ENCODE data around the gene ANGPTL5.

ANGPTL5 gene

GRCh38 chr11:101907815-101908214, 8.5 kb downstream of the ANGPTL5 start:
- no peak for DNase-seq
- Histone ChIP-seq H2BK12ac (ENCODE audit: low read length in 2 of 2) (no peak overlapping the region), H3K4me3 (ENCODE audit: insufficient read depth in 1 of 2, low read depth in 1 of 2, low read length in 2 of 2) (no peak overlapping the region), H3K36me3 (ENCODE audit: control insufficient read depth in 1 of 2, insufficient read depth in 2 of 2, low read depth in 1 of 2, low read length in 2 of 2) (no peaks in the 10 kb centered on the region), H3K9ac (ENCODE audit: low read length) (peak overlapping the region; percentile 19), H4K8ac (ENCODE audit: low read length) (no peak overlapping the region), H3K23ac (ENCODE audit: low read length in 2 of 2) (no peak overlapping the region), H2BK5ac (ENCODE audit: low read depth, low read length, poor library complexity, severe bottlenecking) (no peak overlapping the region), H3K4ac (ENCODE audit: low read depth in 1 of 2, low read length in 2 of 2) (no peak overlapping the region), H2BK15ac (ENCODE audit: low read depth, poor library complexity, severe bottlenecking) (no peak overlapping the region), H3K4me1 (ENCODE audit: control insufficient read depth, insufficient read depth, low read depth, low read length) (no peaks in the 10 kb centered on the region), H3K27ac (ENCODE audit: low read length, poor library complexity, severe bottlenecking) (no peak overlapping the region), H2AFZ (ENCODE audit: low read depth, low read length) (no peak overlapping the region), H3K9me3 (ENCODE audit: control insufficient read depth, low read length) (no peaks in the 10 kb centered on the region), H4K91ac (ENCODE audit: low read length) (no peak overlapping the region), H2AK5ac (ENCODE audit: low read length, severe bottlenecking) (no peak overlapping the region), H2BK120ac (ENCODE audit: low read depth, low read length) (no peak overlapping the region), H3K27me3 (ENCODE audit: control insufficient read depth in 1 of 2, insufficient read depth in 1 of 2, low read length in 2 of 2) (no peaks in the 10 kb centered on the region), H3K4me2 (ENCODE audit: low read length, poor library complexity, severe bottlenecking) (no peak overlapping the region), H3K79me1 (replicated peaks; ENCODE audit: low read length, poor library complexity, severe bottlenecking) (no peaks in the 10 kb centered on the region), H3K14ac (ENCODE audit: low read length in 2 of 2) (no peak overlapping the region), H3K18ac (ENCODE audit: low read depth in 1 of 2, low read length in 2 of 2) (no peak overlapping the region)
- 100% methylated on average over 1 of the region's 1 CpG for WGBS

- Histone ChIP-seq H4K91ac (ENCODE audit: low read length) (no peak overlapping the region), H3K4me3 (ENCODE audit: insufficient read depth in 1 of 2, low read depth in 1 of 2, low read length in 2 of 2) (no peak overlapping the region), H3K18ac (ENCODE audit: low read depth in 1 of 2, low read length in 2 of 2) (no peak overlapping the region), H3K79me1 (replicated peaks; ENCODE audit: low read length, poor library complexity, severe bottlenecking) (no peaks in the 10 kb centered on the region), H2BK5ac (ENCODE audit: low read depth, low read length, poor library complexity, severe bottlenecking) (no peak overlapping the region), H3K4ac (ENCODE audit: low read depth in 1 of 2, low read length in 2 of 2) (no peak overlapping the region), H3K4me2 (ENCODE audit: low read length, poor library complexity, severe bottlenecking) (no peak overlapping the region), H3K27me3 (ENCODE audit: control insufficient read depth in 1 of 2, insufficient read depth in 1 of 2, low read length in 2 of 2) (no peaks in the 10 kb centered on the region), H3K9ac (ENCODE audit: low read length) (no peak overlapping the region), H2AK5ac (ENCODE audit: low read length, severe bottlenecking) (no peak overlapping the region), H3K23ac (ENCODE audit: low read length in 2 of 2) (no peak overlapping the region), H4K8ac (ENCODE audit: low read length) (no peak overlapping the region), H2BK120ac (ENCODE audit: low read depth, low read length) (no peak overlapping the region), H2AFZ (ENCODE audit: low read depth, low read length) (no peak overlapping the region), H3K36me3 (ENCODE audit: control insufficient read depth in 1 of 2, insufficient read depth in 2 of 2, low read depth in 1 of 2, low read length in 2 of 2) (no peaks in the 10 kb centered on the region), H3K27ac (ENCODE audit: low read length, poor library complexity, severe bottlenecking) (no peak overlapping the region), H3K14ac (ENCODE audit: low read length in 2 of 2) (no peak overlapping the region), H2BK15ac (ENCODE audit: low read depth, poor library complexity, severe bottlenecking) (no peak overlapping the region), H3K9me3 (ENCODE audit: control insufficient read depth, low read length) (no peaks in the 10 kb centered on the region), H3K4me1 (ENCODE audit: control insufficient read depth, insufficient read depth, low read depth, low read length) (no peaks in the 10 kb centered on the region), H2BK12ac (ENCODE audit: low read length in 2 of 2) (no peak overlapping the region)
- WGBS, result 80% methylated on average over 1 of the region's 1 CpG
- DNase-seq, result no peak
Measured at GRCh38 chr11:101894505-101894904, 21.8 kb downstream of the ANGPTL5 start.

GRCh38 chr11:101889767-101890166, 26.6 kb downstream of the ANGPTL5 start:
- Histone ChIP-seq H2BK120ac (ENCODE audit: low read depth, low read length) (no peak overlapping the region), H3K4me1 (ENCODE audit: control insufficient read depth, insufficient read depth, low read depth, low read length) (no peaks in the 10 kb centered on the region), H3K4me3 (ENCODE audit: insufficient read depth in 1 of 2, low read depth in 1 of 2, low read length in 2 of 2) (no peak overlapping the region), H3K14ac (ENCODE audit: low read length in 2 of 2) (peak overlapping the region in 1 of 2 experiments; percentile 59), H2BK5ac (ENCODE audit: low read depth, low read length, poor library complexity, severe bottlenecking) (no peak overlapping the region), H2BK12ac (ENCODE audit: low read length in 2 of 2) (no peak overlapping the region), H4K91ac (ENCODE audit: low read length) (no peak overlapping the region), H3K9ac (ENCODE audit: low read length) (no peak overlapping the region), H3K79me1 (replicated peaks; ENCODE audit: low read length, poor library complexity, severe bottlenecking) (no peaks in the 10 kb centered on the region), H3K27ac (ENCODE audit: low read length, poor library complexity, severe bottlenecking) (no peak overlapping the region), H3K23ac (ENCODE audit: low read length in 2 of 2) (no peak overlapping the region), H3K4ac (ENCODE audit: low read depth in 1 of 2, low read length in 2 of 2) (no peak overlapping the region), H3K36me3 (ENCODE audit: control insufficient read depth in 1 of 2, insufficient read depth in 2 of 2, low read depth in 1 of 2, low read length in 2 of 2) (no peaks in the 10 kb centered on the region), H3K4me2 (ENCODE audit: low read length, poor library complexity, severe bottlenecking) (no peak overlapping the region), H4K8ac (ENCODE audit: low read length) (no peak overlapping the region), H2AFZ (ENCODE audit: low read depth, low read length) (no peak overlapping the region), H3K18ac (ENCODE audit: low read depth in 1 of 2, low read length in 2 of 2) (no peak overlapping the region), H3K27me3 (ENCODE audit: control insufficient read depth in 1 of 2, insufficient read depth in 1 of 2, low read length in 2 of 2) (no peaks in the 10 kb centered on the region), H2AK5ac (ENCODE audit: low read length, severe bottlenecking) (no peak overlapping the region), H2BK15ac (ENCODE audit: low read depth, poor library complexity, severe bottlenecking) (no peak overlapping the region), H3K9me3 (ENCODE audit: control insufficient read depth, low read length) (no peaks in the 10 kb centered on the region)
- no peak for DNase-seq
- 93% methylated on average over 4 of the region's 4 CpGs for WGBS

- Histone ChIP-seq H3K4me2 (ENCODE audit: low read length, poor library complexity, severe bottlenecking) (no peak overlapping the region), H2BK5ac (ENCODE audit: low read depth, low read length, poor library complexity, severe bottlenecking) (no peak overlapping the region), H3K4me3 (ENCODE audit: insufficient read depth in 1 of 2, low read depth in 1 of 2, low read length in 2 of 2) (peak overlapping the region in 1 of 2 experiments; percentile 53), H3K27ac (ENCODE audit: low read length, poor library complexity, severe bottlenecking) (no peak overlapping the region), H2AFZ (ENCODE audit: low read depth, low read length) (no peak overlapping the region), H2AK5ac (ENCODE audit: low read length, severe bottlenecking) (no peak overlapping the region), H3K27me3 (ENCODE audit: control insufficient read depth in 1 of 2, insufficient read depth in 1 of 2, low read length in 2 of 2) (no peaks in the 10 kb centered on the region), H3K36me3 (ENCODE audit: control insufficient read depth in 1 of 2, insufficient read depth in 2 of 2, low read depth in 1 of 2, low read length in 2 of 2) (no peaks in the 10 kb centered on the region), H3K4ac (ENCODE audit: low read depth in 1 of 2, low read length in 2 of 2) (no peak overlapping the region), H3K23ac (ENCODE audit: low read length in 2 of 2) (no peak overlapping the region), H3K79me1 (replicated peaks; ENCODE audit: low read length, poor library complexity, severe bottlenecking) (no peaks in the 10 kb centered on the region), H2BK12ac (ENCODE audit: low read length in 2 of 2) (no peak overlapping the region), H2BK15ac (ENCODE audit: low read depth, poor library complexity, severe bottlenecking) (no peak overlapping the region), H3K9me3 (ENCODE audit: control insufficient read depth, low read length) (no peaks in the 10 kb centered on the region), H3K18ac (ENCODE audit: low read depth in 1 of 2, low read length in 2 of 2) (no peak overlapping the region), H3K9ac (ENCODE audit: low read length) (peak overlapping the region; percentile 51), H3K4me1 (ENCODE audit: control insufficient read depth, insufficient read depth, low read depth, low read length) (no peaks in the 10 kb centered on the region), H2BK120ac (ENCODE audit: low read depth, low read length) (no peak overlapping the region), H4K91ac (ENCODE audit: low read length) (no peak overlapping the region), H3K14ac (ENCODE audit: low read length in 2 of 2) (no peak overlapping the region), H4K8ac (ENCODE audit: low read length) (no peak overlapping the region)
- WGBS, result 86% methylated on average over 2 of the region's 4 CpGs
- no peak for DNase-seq
Measured at GRCh38 chr11:101885631-101886030, 30.7 kb downstream of the ANGPTL5 start.

All from mesenchymal stem cell (in vitro differentiated cells and primary cell).